HEK293 (cell line): ENCODE data around the gene FUT8.

ENCODE experiments used
- SETDB1 ChIP-seq: IDR thresholded peaks from one replicate; pipeline ENCODE4 v1.6.1; 2017; ENCODE audit warnings: mild to moderate bottlenecking, low read length, moderate library complexity, mixed read lengths; ENCODE audit not compliant: insufficient read length
- ZFHX2 ChIP-seq: fragments of 450-650 bp; formaldehyde crosslinking; conservative IDR thresholded peaks from 2 replicates; pipeline ENCODE4 v1.5.1; 2016; ENCODE audit warnings: missing biosample characterization, missing genetic modification characterization
- ZFP69B ChIP-seq: fragments of 450-650 bp; formaldehyde crosslinking; IDR thresholded peaks from 2 replicates; pipeline ENCODE4 v1.5.1; 2016; ENCODE audit warnings: missing biosample characterization, missing genetic modification characterization
- ZNF175 ChIP-seq: fragments of 450-650 bp; formaldehyde crosslinking; IDR thresholded peaks from 2 replicates; pipeline ENCODE4 v1.5.1; 2016; ENCODE audit warnings: missing biosample characterization, missing genetic modification characterization
- ZNF223 ChIP-seq: fragments of 450-650 bp; formaldehyde crosslinking; IDR thresholded peaks from 2 replicates; pipeline ENCODE4 v1.5.1; 2016; ENCODE audit warnings: missing biosample characterization, missing genetic modification characterization
- ZNF274 ChIP-seq, 2 experiments: fragments of 200-500 bp in 1 of 2; fragments of 450-650 bp in 1 of 2; sonication (Bioruptor generic) in 1 of 2; formaldehyde crosslinking in 1 of 2; IDR thresholded peaks; 2 replicates each; pipeline versions ENCODE4 v1.5.1 to v1.6.1; 2014 to 2016; ENCODE audit warnings: borderline replicate concordance in 1 of 2, inconsistent platforms in 1 of 2, low read length in 1 of 2, missing biosample characterization in 1 of 2, missing genetic modification characterization in 1 of 2
- ZNF558 ChIP-seq: fragments of 450-650 bp; formaldehyde crosslinking; IDR thresholded peaks from 2 replicates; pipeline ENCODE4 v1.5.1; 2016; ENCODE audit warnings: missing biosample characterization, missing genetic modification characterization
- ZNF664 ChIP-seq: fragments of 450-650 bp; formaldehyde crosslinking; IDR thresholded peaks from 2 replicates; pipeline ENCODE4 v1.5.1; 2016; ENCODE audit warnings: missing biosample characterization, missing genetic modification characterization
- ZNF76 ChIP-seq: fragments of 450-650 bp; formaldehyde crosslinking; IDR thresholded peaks from 2 replicates; pipeline ENCODE4; 2016; ENCODE audit warnings: low read depth, missing biosample characterization, missing genetic modification characterization, borderline replicate concordance
- TF ChIP-seq, protein P1 (sequence below): fragments of 450-650 bp; formaldehyde crosslinking; IDR thresholded peaks from 2 replicates; pipeline ENCODE4 v1.5.1; 2016; ENCODE audit warnings: missing biosample characterization, missing genetic modification characterization
- TF ChIP-seq, protein P2 (sequence below): fragments of 450-650 bp; IDR thresholded peaks from 2 replicates; pipeline ENCODE4 v1.5.1; 2018; ENCODE audit warnings: missing biosample characterization, mild to moderate bottlenecking, missing genetic modification characterization
- TF ChIP-seq, protein P3 (sequence below): fragments of 450-650 bp; formaldehyde crosslinking; IDR thresholded peaks from 2 replicates; pipeline ENCODE4 v1.5.1; 2016; ENCODE audit warnings: missing biosample characterization, missing genetic modification characterization

DNA sequence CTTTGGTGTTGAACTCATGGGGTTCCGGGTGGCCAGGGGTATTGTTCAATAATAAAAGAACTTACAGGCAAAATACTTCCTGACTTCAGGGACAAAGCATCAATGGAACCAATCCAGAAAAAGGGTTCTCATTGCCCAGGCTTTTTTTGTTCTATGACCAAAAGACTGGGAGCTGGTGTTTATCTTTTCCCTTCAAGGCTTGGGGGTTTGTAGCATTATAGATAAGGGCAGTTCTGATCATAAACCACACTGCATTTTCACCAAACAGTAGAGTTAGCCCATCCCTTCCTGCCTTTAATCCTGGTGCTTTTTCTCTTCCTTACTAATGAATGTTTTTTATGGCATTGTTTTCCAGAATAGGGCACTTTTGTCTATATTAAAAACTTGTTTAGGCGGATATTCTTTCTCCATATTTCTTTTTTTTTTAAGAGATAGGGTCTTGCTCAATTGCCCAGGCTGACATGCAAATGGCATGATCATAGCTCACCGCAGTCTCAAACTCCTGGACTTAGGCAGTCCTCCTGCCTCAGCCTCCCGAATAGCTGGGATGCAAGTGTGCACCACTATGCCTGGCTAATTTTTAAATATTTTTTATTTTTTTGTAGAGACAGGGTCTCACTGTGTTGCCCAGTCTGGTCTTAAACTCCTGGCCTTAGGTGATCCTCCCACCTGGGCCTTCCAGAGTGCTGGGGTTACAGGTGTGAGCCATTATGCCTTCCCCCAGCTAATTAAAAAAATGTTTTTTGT, 9.7 kb downstream of the FUT8 start:
- no peak for TF ChIP-seq ZFP69B (tag by site-specific recombination)
- no peak for TF ChIP-seq ZNF76 (tag by site-specific recombination)
- TF ChIP-seq, protein P1, sequence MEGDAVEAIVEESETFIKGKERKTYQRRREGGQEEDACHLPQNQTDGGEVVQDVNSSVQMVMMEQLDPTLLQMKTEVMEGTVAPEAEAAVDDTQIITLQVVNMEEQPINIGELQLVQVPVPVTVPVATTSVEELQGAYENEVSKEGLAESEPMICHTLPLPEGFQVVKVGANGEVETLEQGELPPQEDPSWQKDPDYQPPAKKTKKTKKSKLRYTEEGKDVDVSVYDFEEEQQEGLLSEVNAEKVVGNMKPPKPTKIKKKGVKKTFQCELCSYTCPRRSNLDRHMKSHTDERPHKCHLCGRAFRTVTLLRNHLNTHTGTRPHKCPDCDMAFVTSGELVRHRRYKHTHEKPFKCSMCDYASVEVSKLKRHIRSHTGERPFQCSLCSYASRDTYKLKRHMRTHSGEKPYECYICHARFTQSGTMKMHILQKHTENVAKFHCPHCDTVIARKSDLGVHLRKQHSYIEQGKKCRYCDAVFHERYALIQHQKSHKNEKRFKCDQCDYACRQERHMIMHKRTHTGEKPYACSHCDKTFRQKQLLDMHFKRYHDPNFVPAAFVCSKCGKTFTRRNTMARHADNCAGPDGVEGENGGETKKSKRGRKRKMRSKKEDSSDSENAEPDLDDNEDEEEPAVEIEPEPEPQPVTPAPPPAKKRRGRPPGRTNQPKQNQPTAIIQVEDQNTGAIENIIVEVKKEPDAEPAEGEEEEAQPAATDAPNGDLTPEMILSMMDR (tag by site-specific recombination): no peak
- TF ChIP-seq ZNF175: no peak
- TF ChIP-seq, protein P2, sequence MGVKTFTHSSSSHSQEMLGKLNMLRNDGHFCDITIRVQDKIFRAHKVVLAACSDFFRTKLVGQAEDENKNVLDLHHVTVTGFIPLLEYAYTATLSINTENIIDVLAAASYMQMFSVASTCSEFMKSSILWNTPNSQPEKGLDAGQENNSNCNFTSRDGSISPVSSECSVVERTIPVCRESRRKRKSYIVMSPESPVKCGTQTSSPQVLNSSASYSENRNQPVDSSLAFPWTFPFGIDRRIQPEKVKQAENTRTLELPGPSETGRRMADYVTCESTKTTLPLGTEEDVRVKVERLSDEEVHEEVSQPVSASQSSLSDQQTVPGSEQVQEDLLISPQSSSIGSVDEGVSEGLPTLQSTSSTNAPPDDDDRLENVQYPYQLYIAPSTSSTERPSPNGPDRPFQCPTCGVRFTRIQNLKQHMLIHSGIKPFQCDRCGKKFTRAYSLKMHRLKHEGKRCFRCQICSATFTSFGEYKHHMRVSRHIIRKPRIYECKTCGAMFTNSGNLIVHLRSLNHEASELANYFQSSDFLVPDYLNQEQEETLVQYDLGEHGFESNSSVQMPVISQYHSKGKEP (tag by site-specific recombination): no peak
- TF ChIP-seq SETDB1: no peak
- no peak for TF ChIP-seq ZNF558 (tag by site-specific recombination)
- TF ChIP-seq, protein P3, sequence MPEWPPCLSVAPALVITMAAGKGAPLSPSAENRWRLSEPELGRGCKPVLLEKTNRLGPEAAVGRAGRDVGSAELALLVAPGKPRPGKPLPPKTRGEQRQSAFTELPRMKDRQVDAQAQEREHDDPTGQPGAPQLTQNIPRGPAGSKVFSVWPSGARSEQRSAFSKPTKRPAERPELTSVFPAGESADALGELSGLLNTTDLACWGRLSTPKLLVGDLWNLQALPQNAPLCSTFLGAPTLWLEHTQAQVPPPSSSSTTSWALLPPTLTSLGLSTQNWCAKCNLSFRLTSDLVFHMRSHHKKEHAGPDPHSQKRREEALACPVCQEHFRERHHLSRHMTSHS (tag by site-specific recombination): no peak
- TF ChIP-seq ZNF664 (tag by site-specific recombination): no peak
- no peak for TF ChIP-seq ZNF223 (tag by site-specific recombination)
- no peak for TF ChIP-seq ZNF274 (IDR thresholded peaks at IDR 0.05; ENCODE audit: low read length)
- TF ChIP-seq ZNF274 (tag by site-specific recombination; IDR thresholded peaks at IDR 0.05; ENCODE audit: borderline replicate concordance): no peak
- TF ChIP-seq ZFHX2 (tag by site-specific recombination): no peak
